Common myeloid progenitor, CD34-positive (primary cell): ENCODE measurements around the gene CASKIN2.

Experiments used
- CTCF ChIA-PET: fragments of 350-600 bp; sonication (Branson Sonifier 250); formaldehyde crosslinking; loops from one replicate; lab custom pipeline; 2021; ENCODE audit warnings: antibody characterized with exemption; lab: Charles Lee
- POLR2A ChIA-PET: fragments of 350-600 bp; sonication (Branson Sonifier 250); formaldehyde crosslinking; loops from one replicate; lab custom pipeline; 2021; ENCODE audit warnings: antibody characterized with exemption; lab: Charles Lee
- DNase-seq, 3 donors: peaks; one replicate each; pipeline versions ENCODE4 v3.0.0 to v3.0.0-alpha.2; 2013
- H3K27ac ChIP-seq, 2 experiments: 1 replicate in 1 of 2; 2 replicates in 1 of 2; pipeline ENCODE4 v1.7.0; 2013; ENCODE audit warnings: inconsistent platforms in 2 of 2, low read length in 2 of 2, mild to moderate bottlenecking in 2 of 2, low read depth in 1 of 2, moderate library complexity in 1 of 2; ENCODE audit not compliant: severe bottlenecking in 2 of 2, insufficient read depth in 1 of 2, poor library complexity in 1 of 2
- H3K27me3 ChIP-seq, 5 experiments: replicated peaks in 2 of 5; 1 replicate in 3 of 5; 2 replicates in 2 of 5; pipeline versions ENCODE4 v1.6.1 to v1.7.0; 2013; ENCODE audit warnings: low read length in 4 of 5, mild to moderate bottlenecking in 2 of 5, moderate library complexity in 2 of 5, inconsistent platforms in 1 of 5; ENCODE audit not compliant: insufficient read depth in 5 of 5, control insufficient read depth in 4 of 5
- H3K36me3 ChIP-seq, 4 experiments: 1 replicate in 2 of 4; 2 replicates in 2 of 4; pipeline versions ENCODE4 v1.6.1 to v1.7.0; 2013; ENCODE audit warnings: low read length in 3 of 4, control low read depth in 1 of 4, mild to moderate bottlenecking in 1 of 4; ENCODE audit not compliant: control insufficient read depth in 4 of 4, insufficient read depth in 4 of 4
- H3K4me1 ChIP-seq, 4 experiments: 1 replicate in 3 of 4; 2 replicates in 1 of 4; pipeline versions ENCODE4 v1.6.1 to v1.7.1; 2013; ENCODE audit warnings: low read length in 3 of 4, mild to moderate bottlenecking in 3 of 4, control low read depth in 1 of 4, inconsistent platforms in 1 of 4, moderate library complexity in 1 of 4; ENCODE audit not compliant: control insufficient read depth in 4 of 4, insufficient read depth in 4 of 4; ENCODE audit errors: control extremely low read depth in 1 of 4
- H3K4me3 ChIP-seq, 7 experiments: 1 replicate in 4 of 7; 2 replicates in 3 of 7; pipeline versions ENCODE4 v1.5.1 to v1.7.0; 2013; ENCODE audit warnings: mild to moderate bottlenecking in 7 of 7, low read length in 6 of 7, moderate library complexity in 6 of 7, inconsistent platforms in 2 of 7, low read depth in 2 of 7, control low read depth in 1 of 7; ENCODE audit not compliant: insufficient read depth in 4 of 7, control insufficient read depth in 1 of 7; ENCODE audit errors: extremely low read depth in 1 of 7
- H3K9me3 ChIP-seq, 5 experiments: 1 replicate in 4 of 5; 2 replicates in 1 of 5; pipeline versions ENCODE4 v1.6.1 to v1.7.1; 2013; ENCODE audit warnings: low read length in 4 of 5, mild to moderate bottlenecking in 2 of 5, inconsistent platforms in 1 of 5, low read depth in 1 of 5, moderate library complexity in 1 of 5; ENCODE audit not compliant: control insufficient read depth in 4 of 5, insufficient read depth in 2 of 5; ENCODE audit errors: control extremely low read depth in 1 of 5
- WGBS: methylation state at CpG from one replicate; pipeline ENCODE4 v1.1.5; 2013; ENCODE audit not compliant: insufficient coverage; 5-methylcytosine and 5-hydroxymethylcytosine counted together

Gene CASKIN2

GRCh38 chr17:75504347-75505151 is 10.8 kb downstream of the CASKIN2 start:
- H3K4me3 ChIP-seq: no peak overlapping the region
- peaks cover 0 to 5% (median 2%) of the 10 kb centered on the region in 4 experiments for H3K4me1 ChIP-seq
- ChIA-PET POLR2A (interaction anchor here (0.7 kb wide), 1 partner anchor 83 kb away, joined by 5 read pairs; no protein-coding TSS in a partner anchor), CTCF (interaction anchor here (0.7 to 1.9 kb wide), 9 partner anchors 9 to 87 kb away, joined by 3 to 6 read pairs (median 3); partner anchors contain the start of gene TMEM94)
- 90% methylated on average over 24 of the region's 32 CpGs for WGBS
- peaks cover 0 to 35% (median 19%) of the 10 kb centered on the region in 4 experiments for H3K36me3 ChIP-seq
- H3K27ac ChIP-seq: no peak overlapping the region
- no peaks in the 10 kb centered on the region for H3K27me3 ChIP-seq
- H3K9me3 ChIP-seq: no peaks in the 10 kb centered on the region
- DNase-seq: peak; percentile 36 to 50 (median 38)

- ChIA-PET POLR2A (no interaction called here), CTCF (interaction anchor here (0.7 to 2.2 kb wide), 10 partner anchors 8 to 85 kb away, joined by 3 to 8 read pairs (median 5); partner anchors contain the start of gene TSEN54)
- no peak overlapping the region for H3K27ac ChIP-seq
- H3K4me1 ChIP-seq: peaks cover 0 to 11% (median 5%) of the 10 kb centered on the region in 4 experiments
- DNase-seq: no peak
- H3K4me3 ChIP-seq: no peak overlapping the region
- H3K27me3 ChIP-seq: no peaks in the 10 kb centered on the region
- H3K36me3 ChIP-seq: peaks cover 0 to 41% (median 22%) of the 10 kb centered on the region in 4 experiments
- 90% methylated on average over 4 of the region's 13 CpGs for WGBS
- no peaks in the 10 kb centered on the region for H3K9me3 ChIP-seq
Observed at GRCh38 chr17:75503976-75504346, 11.4 kb downstream of the CASKIN2 start.

GRCh38 chr17:75503337-75503950 is 11.9 kb downstream of the CASKIN2 start:
- Histone ChIP-seq H3K27me3 (no peaks in the 10 kb centered on the region), H3K4me1 (peaks cover 0 to 17% (median 9%) of the 10 kb centered on the region in 4 experiments), H3K9me3 (no peaks in the 10 kb centered on the region), H3K4me3 (no peak overlapping the region), H3K27ac (no peak overlapping the region), H3K36me3 (peaks cover 0 to 42% (median 25%) of the 10 kb centered on the region in 4 experiments)
- DNase-seq: no peak
- 98% methylated on average over 20 of the region's 23 CpGs for WGBS
- CTCF ChIA-PET: interaction anchor here (0.6 to 2.2 kb wide), 16 partner anchors 9 to 241 kb away, joined by 3 to 8 read pairs (median 3); partner anchors contain the start of genes LLGL2 and TSEN54
- POLR2A ChIA-PET: interaction anchor here (0.7 kb wide), 1 partner anchor 189 kb away, joined by 4 read pairs; no protein-coding TSS in a partner anchor

- H3K27me3 ChIP-seq: no peaks in the 10 kb centered on the region
- peaks cover 0 to 42% (median 29%) of the 10 kb centered on the region in 4 experiments for H3K36me3 ChIP-seq
- H3K4me1 ChIP-seq: peaks cover 0 to 23% (median 15%) of the 10 kb centered on the region in 4 experiments
- no peak overlapping the region for H3K4me3 ChIP-seq
- CTCF ChIA-PET: interaction anchor here (0.6 to 2.2 kb wide), 15 partner anchors 9 to 241 kb away, joined by 3 to 8 read pairs (median 3); partner anchors contain the start of genes LLGL2 and TSEN54
- no peak overlapping the region for H3K27ac ChIP-seq
- no peak for DNase-seq
- POLR2A ChIA-PET: interaction anchor here (0.5 to 0.7 kb wide), 2 partner anchors 23 to 188 kb away, joined by 4 read pairs; no protein-coding TSS in a partner anchor
- no peaks in the 10 kb centered on the region for H3K9me3 ChIP-seq
- WGBS: 97% methylated on average over 19 of the region's 25 CpGs
Observed at GRCh38 chr17:75502721-75503329, 12.5 kb downstream of the CASKIN2 start.

GRCh38 chr17:75502072-75502720 is 13.1 kb downstream of the CASKIN2 start:
- ChIA-PET POLR2A (interaction anchor here (0.5 kb wide), 1 partner anchor 22 kb away, joined by 4 read pairs; no protein-coding TSS in a partner anchor), CTCF (interaction anchor here (0.9 to 2.2 kb wide), 9 partner anchors 8 to 240 kb away, joined by 3 to 8 read pairs (median 4); partner anchors contain the start of gene LLGL2)

GRCh38 chr17:75501378-75502071 is 13.8 kb downstream of the CASKIN2 start:
- CTCF ChIA-PET: interaction anchor here (1.3 to 2.2 kb wide), 3 partner anchors 8 to 18 kb away, joined by 3 to 8 read pairs (median 4); no protein-coding TSS in a partner anchor

More at GRCh38 chr17:75502072-75502720, 13.1 kb downstream of the CASKIN2 start:
- H3K4me1 ChIP-seq: peaks cover 3 to 28% (median 19%) of the 10 kb centered on the region in 4 experiments
- WGBS: 96% methylated on average over 30 of the region's 40 CpGs
- H3K27me3 ChIP-seq: no peaks in the 10 kb centered on the region
- no peak overlapping the region for H3K4me3 ChIP-seq
- no peak for DNase-seq
- H3K27ac ChIP-seq: no peak overlapping the region
- H3K36me3 ChIP-seq: peaks cover 0 to 40% (median 30%) of the 10 kb centered on the region in 4 experiments
- no peaks in the 10 kb centered on the region for H3K9me3 ChIP-seq

More at GRCh38 chr17:75501378-75502071, 13.8 kb downstream of the CASKIN2 start:
- WGBS: 97% methylated on average over 17 of the region's 21 CpGs
- no peaks in the 10 kb centered on the region for H3K9me3 ChIP-seq
- DNase-seq: no peak
- no peak overlapping the region for H3K27ac ChIP-seq
- peaks cover 3 to 28% (median 19%) of the 10 kb centered on the region in 4 experiments for H3K4me1 ChIP-seq
- H3K27me3 ChIP-seq: no peaks in the 10 kb centered on the region
- no peak overlapping the region for H3K4me3 ChIP-seq
- H3K36me3 ChIP-seq: peaks cover 2 to 43% (median 32%) of the 10 kb centered on the region in 4 experiments
- POLR2A ChIA-PET: no interaction called here
